Hepatocyte (in vitro differentiated cells): ENCODE results near the gene PLXNA3. TPM values are rescaled to one million over a fixed set of nuclear protein-coding genes. Genes with fewer than 3 reads are reported as not detected.

Source experiments
- DNase-seq: peaks from one replicate; pipeline ENCODE4 v3.0.0-alpha.2; 2016; ENCODE audit warnings: low spot score
- H2AFZ ChIP-seq: fragments of 200-600 bp; sonication (generic); 2 replicates; pipeline ENCODE4 v1.6.0; 2016; ENCODE audit warnings: antibody characterized with exemption, mild to moderate bottlenecking
- H3K27ac ChIP-seq: fragments of 200-600 bp; sonication (generic); 2 replicates; pipeline ENCODE4 v1.5.1; 2016; ENCODE audit warnings: mild to moderate bottlenecking
- H3K27me3 ChIP-seq: fragments of 200-600 bp; sonication (generic); 2 replicates; pipeline ENCODE4 v1.6.1; 2016
- H3K36me3 ChIP-seq: fragments of 200-600 bp; sonication (generic); replicated peaks from 2 replicates; pipeline ENCODE4 v1.5.1; 2016; ENCODE audit warnings: low read depth; ENCODE audit not compliant: insufficient read depth
- H3K4me1 ChIP-seq: fragments of 200-600 bp; sonication (generic); 2 replicates; pipeline ENCODE4 v1.5.1; 2016; ENCODE audit warnings: mild to moderate bottlenecking, moderate library complexity; ENCODE audit not compliant: insufficient read depth
- H3K4me2 ChIP-seq: fragments of 200-600 bp; sonication (generic); 2 replicates; pipeline ENCODE4 v1.6.0; 2016
- H3K4me3 ChIP-seq: fragments of 200-600 bp; sonication (generic); 2 replicates; pipeline ENCODE4 v1.5.1; 2016; ENCODE audit warnings: mild to moderate bottlenecking
- H3K79me2 ChIP-seq: fragments of 200-600 bp; sonication (generic); 2 replicates; pipeline ENCODE4 v1.6.0; 2017; ENCODE audit warnings: mild to moderate bottlenecking
- H3K9me2 ChIP-seq: fragments of 200-600 bp; sonication (generic); replicated peaks from 2 replicates; pipeline ENCODE4 v1.6.0; 2017; ENCODE audit warnings: mild to moderate bottlenecking; ENCODE audit not compliant: insufficient read depth
- H3K9me3 ChIP-seq: fragments of 200-600 bp; sonication (generic); 2 replicates; pipeline ENCODE4 v1.5.1; 2016; ENCODE audit warnings: low read depth, mild to moderate bottlenecking
- H4K20me1 ChIP-seq: fragments of 200-600 bp; sonication (generic); 2 replicates; pipeline ENCODE4 v1.6.0; 2016; ENCODE audit warnings: mild to moderate bottlenecking; ENCODE audit not compliant: insufficient read depth, poor library complexity, severe bottlenecking
- EZH2 ChIP-seq: fragments of 200-600 bp; sonication (generic); IDR thresholded peaks from 2 replicates; pipeline ENCODE4 v1.6.1; 2016; ENCODE audit warnings: antibody characterized with exemption, mild to moderate bottlenecking, borderline replicate concordance
- EZH2phosphoT487 ChIP-seq: fragments of 200-600 bp; sonication (generic); IDR thresholded peaks from one replicate; pipeline ENCODE4 v1.6.1; 2018; ENCODE audit warnings: antibody characterized with exemption, mild to moderate bottlenecking, low read depth, moderate library complexity; ENCODE audit not compliant: unreplicated experiment, severe bottlenecking
- WGBS: methylation state at CpG from one replicate; pipeline ENCODE4 v1.1.6; 2016; ENCODE audit warnings: low lambda C conversion rate; ENCODE audit errors: missing lambda C conversion rate; 5-methylcytosine and 5-hydroxymethylcytosine counted together
- polyA plus RNA-seq: library from polyadenylated mRNA; unstranded; fragments of >200 nt; fragmentation: Nextera tagmentation; extraction: Ambion mirVana; gene quantifications from 2 replicates; pipeline ENCODE4 v1.2.1, GENCODE V29; 2016
- total RNA-seq: library from RNA; depleted of rRNA; stranded (reverse); fragments of >200 nt; gene quantifications from 2 replicates; pipeline ENCODE4 v1.2.3, GENCODE V29; 2014
- TF ChIP-seq, protein P1 (sequence below): fragments of 200-600 bp; sonication (generic); IDR thresholded peaks from 2 replicates; pipeline ENCODE4 v1.5.1; 2016; ENCODE audit warnings: antibody characterized with exemption, mild to moderate bottlenecking; ENCODE audit not compliant: poor library complexity

Gene PLXNA3
- total and polyA plus RNA-seq, 2 experiments from 2014 or later: 14.1 to 28.7 TPM

DNA sequence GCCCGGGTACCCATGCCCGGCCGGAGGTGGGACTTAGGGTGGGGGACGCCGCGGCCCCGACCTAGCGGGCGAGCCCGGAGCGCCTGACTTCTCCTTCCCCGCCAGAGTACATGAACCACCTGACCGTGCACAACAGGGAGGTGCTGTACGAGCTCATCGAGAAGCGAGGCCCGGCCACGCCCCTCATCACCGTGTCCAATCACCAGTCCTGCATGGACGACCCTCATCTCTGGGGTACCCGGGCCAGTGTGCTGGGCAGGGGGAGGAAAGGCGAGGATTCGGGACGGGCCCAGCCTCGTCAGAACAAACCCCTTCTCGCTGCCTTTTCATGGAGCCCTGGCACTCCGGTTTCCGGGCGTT is 46.1 kb upstream of the PLXNA3 start:
- no peak overlapping the region for H2AFZ ChIP-seq

DNA sequence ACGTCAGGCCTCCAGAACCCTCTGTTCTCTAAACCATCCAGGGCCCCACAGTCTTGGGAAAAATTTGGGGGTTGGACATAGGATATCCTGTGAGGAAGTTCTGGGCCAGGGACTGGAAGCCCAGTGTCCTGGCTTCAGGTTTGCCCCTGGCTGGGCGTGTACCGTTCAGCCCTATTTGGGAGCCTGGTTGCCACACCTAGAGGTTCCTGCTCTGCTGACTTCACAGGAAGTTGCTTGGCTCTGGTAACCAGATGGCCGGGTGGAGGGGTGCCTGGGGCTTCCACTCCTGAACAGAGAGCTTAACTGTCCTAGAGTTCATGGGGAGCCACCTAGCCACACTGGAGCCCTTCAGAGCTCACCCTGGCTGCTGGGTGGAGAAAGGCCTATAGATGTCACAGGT is 45.6 kb upstream of the PLXNA3 start:
- Histone ChIP-seq H3K27me3 (no peaks in the 10 kb centered on the region), H3K36me3 (no peaks in the 10 kb centered on the region), H3K27ac (peak overlapping the region; percentile 94), H3K9me2 (no peaks in the 10 kb centered on the region), H3K4me3 (peak overlapping the region; percentile 41), H2AFZ (no peak overlapping the region), H3K79me2 (no peaks in the 10 kb centered on the region), H4K20me1 (no peaks in the 10 kb centered on the region), H3K4me1 (no peaks in the 10 kb centered on the region), H3K9me3 (no peaks in the 10 kb centered on the region), H3K4me2 (peak overlapping the region; percentile 81)
- WGBS: 68% methylated on average over 4 of the region's 4 CpGs
- DNase-seq: peak; percentile 5
- TF ChIP-seq, protein P1, sequence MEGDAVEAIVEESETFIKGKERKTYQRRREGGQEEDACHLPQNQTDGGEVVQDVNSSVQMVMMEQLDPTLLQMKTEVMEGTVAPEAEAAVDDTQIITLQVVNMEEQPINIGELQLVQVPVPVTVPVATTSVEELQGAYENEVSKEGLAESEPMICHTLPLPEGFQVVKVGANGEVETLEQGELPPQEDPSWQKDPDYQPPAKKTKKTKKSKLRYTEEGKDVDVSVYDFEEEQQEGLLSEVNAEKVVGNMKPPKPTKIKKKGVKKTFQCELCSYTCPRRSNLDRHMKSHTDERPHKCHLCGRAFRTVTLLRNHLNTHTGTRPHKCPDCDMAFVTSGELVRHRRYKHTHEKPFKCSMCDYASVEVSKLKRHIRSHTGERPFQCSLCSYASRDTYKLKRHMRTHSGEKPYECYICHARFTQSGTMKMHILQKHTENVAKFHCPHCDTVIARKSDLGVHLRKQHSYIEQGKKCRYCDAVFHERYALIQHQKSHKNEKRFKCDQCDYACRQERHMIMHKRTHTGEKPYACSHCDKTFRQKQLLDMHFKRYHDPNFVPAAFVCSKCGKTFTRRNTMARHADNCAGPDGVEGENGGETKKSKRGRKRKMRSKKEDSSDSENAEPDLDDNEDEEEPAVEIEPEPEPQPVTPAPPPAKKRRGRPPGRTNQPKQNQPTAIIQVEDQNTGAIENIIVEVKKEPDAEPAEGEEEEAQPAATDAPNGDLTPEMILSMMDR: no peak
- no peak for TF ChIP-seq EZH2
- no peak for TF ChIP-seq EZH2phosphoT487

More for the DNA sequence above, 46.1 kb upstream of the PLXNA3 start:
- TF ChIP-seq EZH2: no peak
- TF ChIP-seq EZH2phosphoT487: no peak
- TF ChIP-seq, protein P1: no peak
- no peaks in the 10 kb centered on the region for H3K79me2 ChIP-seq
- H3K4me1 ChIP-seq: no peaks in the 10 kb centered on the region
- H3K4me2 ChIP-seq: peak overlapping the region; percentile 81
- peak overlapping the region; percentile 41 for H3K4me3 ChIP-seq
- H3K27ac ChIP-seq: peak overlapping the region; percentile 94
- H3K27me3 ChIP-seq: no peaks in the 10 kb centered on the region
- DNase-seq: peak; percentile 73
- WGBS: 42% methylated on average over 28 of the region's 29 CpGs
- no peaks in the 10 kb centered on the region for H4K20me1 ChIP-seq
- no peaks in the 10 kb centered on the region for H3K36me3 ChIP-seq
- no peaks in the 10 kb centered on the region for H3K9me3 ChIP-seq
- H3K9me2 ChIP-seq: no peaks in the 10 kb centered on the region

DNA sequence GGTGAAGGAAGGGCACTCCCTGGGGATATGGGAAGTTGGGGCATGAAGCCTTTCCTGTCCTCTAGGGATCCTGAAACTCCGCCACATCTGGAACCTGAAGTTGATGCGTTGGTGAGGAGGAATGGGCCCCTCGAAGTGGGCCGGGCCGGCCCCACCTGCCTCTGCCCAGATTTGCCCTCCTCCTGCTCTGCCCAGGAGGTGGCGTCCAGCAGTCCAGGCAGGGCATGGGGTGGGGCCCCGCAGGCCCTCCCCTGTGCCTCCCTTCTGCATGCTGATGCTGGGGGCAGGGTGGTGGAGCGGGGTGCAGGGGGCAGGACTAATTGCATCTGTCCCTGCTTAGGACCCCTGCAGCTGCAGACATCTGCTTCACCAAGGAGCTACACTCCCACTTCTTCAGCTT is 44.9 kb upstream of the PLXNA3 start:
- no peak overlapping the region for H3K27ac ChIP-seq
- no peak overlapping the region for H2AFZ ChIP-seq
- no peaks in the 10 kb centered on the region for H3K9me3 ChIP-seq
- H3K36me3 ChIP-seq: no peaks in the 10 kb centered on the region
- H3K79me2 ChIP-seq: no peaks in the 10 kb centered on the region
- H3K9me2 ChIP-seq: no peaks in the 10 kb centered on the region
- no peak overlapping the region for H3K4me2 ChIP-seq
- no peaks in the 10 kb centered on the region for H4K20me1 ChIP-seq
- H3K4me1 ChIP-seq: no peaks in the 10 kb centered on the region
- 91% methylated on average over 8 of the region's 8 CpGs for WGBS
- no peaks in the 10 kb centered on the region for H3K27me3 ChIP-seq
- TF ChIP-seq EZH2phosphoT487: no peak
- TF ChIP-seq, protein P1: no peak
- DNase-seq: no peak
- H3K4me3 ChIP-seq: no peak overlapping the region

DNA sequence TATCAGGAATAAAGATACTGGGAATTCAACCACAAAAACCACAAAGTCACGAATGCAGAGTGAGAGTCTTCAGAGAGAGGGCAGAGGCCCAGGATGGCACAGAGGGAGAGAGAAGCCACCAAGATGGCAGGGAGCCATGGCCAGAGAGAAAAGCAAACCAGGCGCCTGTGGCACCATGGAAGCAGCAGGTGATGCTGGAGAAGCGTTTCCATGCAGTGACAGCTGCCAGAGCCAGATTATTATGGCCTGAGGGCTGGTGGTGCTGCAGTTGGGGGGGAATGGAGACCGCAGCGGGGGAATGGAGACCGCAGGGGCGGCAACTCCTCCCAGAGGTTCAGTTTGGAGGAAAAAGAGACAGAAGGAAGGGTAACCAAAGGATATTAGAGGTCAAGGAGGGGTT is 40.9 kb upstream of the PLXNA3 start:
- Histone ChIP-seq H3K36me3 (no peaks in the 10 kb centered on the region), H2AFZ (no peak overlapping the region), H3K4me1 (no peaks in the 10 kb centered on the region), H3K4me3 (no peak overlapping the region), H3K27ac (no peak overlapping the region), H3K79me2 (no peaks in the 10 kb centered on the region), H4K20me1 (no peaks in the 10 kb centered on the region), H3K9me2 (no peaks in the 10 kb centered on the region), H3K4me2 (no peak overlapping the region), H3K27me3 (no peaks in the 10 kb centered on the region), H3K9me3 (no peaks in the 10 kb centered on the region)
- TF ChIP-seq EZH2phosphoT487 (no peak), EZH2 (no peak)
- TF ChIP-seq, protein P1: no peak
- 59% methylated on average over 7 of the region's 7 CpGs for WGBS
- DNase-seq: no peak
